Measurements from ENCODE around the gene TUBB3. TPM values are rescaled to one million over a fixed set of nuclear protein-coding genes. Genes with fewer than 3 reads are reported as not detected.

The TUBB3 gene
- total RNA-seq, 1 experiment from 2014 or later = 205 TPM

- ChIA-PET POLR2A (no interaction called here), CTCF (no interaction called here)
- ATAC-seq (no peak), DNase-seq (ENCODE audit: low read depth, low spot score) (no peak)
- Histone ChIP-seq H3K36me3 (ENCODE audit: control insufficient read depth, insufficient read depth, low read length) (no peaks in the 10 kb centered on the region), H3K4me1 (ENCODE audit: control insufficient read depth, insufficient read depth, low read length) (no peaks in the 10 kb centered on the region), H3K27me3 (ENCODE audit: control insufficient read depth, insufficient read depth, low read length) (no peaks in the 10 kb centered on the region), H3K27ac (ENCODE audit: low read length) (no peak overlapping the region), H3K4me3 (ENCODE audit: low read depth in 2 of 2, low read length in 2 of 2) (no peak overlapping the region), H3K9me3 (ENCODE audit: control insufficient read depth, insufficient read depth, low read depth, low read length) (no peaks in the 10 kb centered on the region)
- intact Hi-C loops (cut with micrococcal nuclease; ENCODE audit: unreplicated experiment) (no loop called here), in situ Hi-C loops (cut with HindIII; ENCODE audit: low pct_unique_long_range_greater_than_20kb, low sequenced_read_pairs) (no loop called here)
- no TSS peak for BruUV-seq (replicated peaks)
- TF ChIP-seq REST (IDR thresholded peaks at IDR 0.05; ENCODE audit: insufficient read depth in 1 of 2, low read depth in 2 of 2, low read length in 1 of 2) = no peak
- no peak for TF ChIP-seq TCF7L2 (IDR thresholded peaks at IDR 0.05; ENCODE audit: low read depth, low read length)
- TF ChIP-seq CTCF (IDR thresholded peaks at IDR 0.05) = no peak
- TF ChIP-seq POLR2AphosphoS5 (IDR thresholded peaks at IDR 0.05; ENCODE audit: low read depth, low read length) = no peak
- TF ChIP-seq SIN3A (IDR thresholded peaks at IDR 0.05; ENCODE audit: borderline replicate concordance, insufficient read depth, low read depth, low read length) = no peak
Measured at GRCh38 chr16:89936981-89937380, 13.8 kb downstream of the TUBB3 start.

- H3K27ac ChIP-seq (ENCODE audit: low read length) = no peak overlapping the region
- BruUV-seq (replicated peaks) = no TSS peak
- TF ChIP-seq REST (IDR thresholded peaks at IDR 0.05; ENCODE audit: insufficient read depth in 1 of 2, low read depth in 2 of 2, low read length in 1 of 2) = no peak
- no peak for TF ChIP-seq SIN3A (IDR thresholded peaks at IDR 0.05; ENCODE audit: borderline replicate concordance, insufficient read depth, low read depth, low read length)
- no peak for TF ChIP-seq CTCF (IDR thresholded peaks at IDR 0.05)
- no peak for TF ChIP-seq TCF7L2 (IDR thresholded peaks at IDR 0.05; ENCODE audit: low read depth, low read length)
- TF ChIP-seq POLR2AphosphoS5 (IDR thresholded peaks at IDR 0.05; ENCODE audit: low read depth, low read length) = no peak
- intact Hi-C loops (cut with micrococcal nuclease; ENCODE audit: unreplicated experiment) (no loop called here), in situ Hi-C loops (cut with HindIII; ENCODE audit: low pct_unique_long_range_greater_than_20kb, low sequenced_read_pairs) (no loop called here)
- no peaks in the 10 kb centered on the region for H3K36me3 ChIP-seq (ENCODE audit: control insufficient read depth, insufficient read depth, low read length)
- POLR2A ChIA-PET = no interaction called here
- no peaks in the 10 kb centered on the region for H3K9me3 ChIP-seq (ENCODE audit: control insufficient read depth, insufficient read depth, low read depth, low read length)
- DNase-seq (ENCODE audit: low read depth, low spot score) (no peak), ATAC-seq (no peak)
- CTCF ChIA-PET = interaction anchor here (0.6 kb wide), 1 partner anchor 28 kb away, joined by 4 read pairs; no protein-coding TSS in a partner anchor
- H3K27me3 ChIP-seq (ENCODE audit: control insufficient read depth, insufficient read depth, low read length) = no peaks in the 10 kb centered on the region
- no peaks in the 10 kb centered on the region for H3K4me1 ChIP-seq (ENCODE audit: control insufficient read depth, insufficient read depth, low read length)
- no peak overlapping the region for H3K4me3 ChIP-seq (ENCODE audit: low read depth in 2 of 2, low read length in 2 of 2)
Measured at GRCh38 chr16:89938175-89938885, 15.2 kb downstream of the TUBB3 start.
